Heart left ventricle (tissue), 16 donors: ENCODE results near the gene PARD3. TPM values are rescaled to one million over a fixed set of nuclear protein-coding genes. Genes with fewer than 3 reads are reported as not detected.

Source experiments
- ATAC-seq, 4 donors: fragments of 200-7000 bp; cut with Tn5 transposase; one replicate each; pipeline ENCODE4 v1.9.1; 2020 to 2022; ENCODE audit warnings: moderate library complexity in 4 of 4, mild to moderate bottlenecking in 3 of 4, moderate number of reproducible peaks in 1 of 4
- DNase-seq, 5 donors: peaks; one replicate each; pipeline ENCODE4 v3.0.0-alpha.2; 2020
- H3K27ac ChIP-seq, 12 donors: fragments of 200-600 bp; sonication (generic) in 4 of 12; one replicate each; pipeline versions ENCODE4 v1.5.0 to v1.8.0; 2016 to 2022; ENCODE audit warnings: mild to moderate bottlenecking in 2 of 12
- H3K27me3 ChIP-seq, 9 donors: fragments of 200-600 bp; sonication (generic) in 2 of 9; one replicate each; pipeline versions ENCODE4 v1.5.1 to v1.8.0; 2016 to 2022; ENCODE audit warnings: mild to moderate bottlenecking in 3 of 9
- H3K36me3 ChIP-seq, 9 donors: fragments of 200-600 bp; sonication (generic) in 2 of 9; one replicate each; pipeline versions ENCODE4 v1.5.0 to v1.8.0; 2018 to 2022; ENCODE audit warnings: mild to moderate bottlenecking in 2 of 9
- H3K4me1 ChIP-seq, 12 donors: fragments of 200-600 bp; sonication (generic) in 4 of 12; one replicate each; pipeline versions ENCODE4 v1.5.0 to v1.8.0; 2016 to 2022; ENCODE audit warnings: mild to moderate bottlenecking in 3 of 12
- H3K4me3 ChIP-seq, 12 donors: fragments of 200-600 bp; sonication (generic) in 4 of 12; one replicate each; pipeline versions ENCODE4 v1.5.0 to v1.8.0; 2017 to 2022; ENCODE audit warnings: mild to moderate bottlenecking in 9 of 12, moderate library complexity in 4 of 12
- H3K9me3 ChIP-seq, 12 donors: fragments of 200-600 bp; sonication (generic) in 4 of 12; one replicate each; pipeline versions ENCODE4 v1.5.0 to v1.8.0; 2016 to 2022; ENCODE audit warnings: mild to moderate bottlenecking in 1 of 12
- POLR2A ChIP-seq, 2 donors: fragments of 450-650 bp; IDR thresholded peaks; one replicate each; pipeline ENCODE4 v1.6.1; 2017; ENCODE audit warnings: antibody characterized with exemption in 2 of 2, mild to moderate bottlenecking in 2 of 2, moderate library complexity in 2 of 2
- WGBS, 4 donors: extraction: QIAGEN DNeasy Blood & Tissue Kit in 2 of 4; methylation state at CpG; one replicate each; pipeline versions ENCODE4 v1.1.5 to v1.1.7; 2013 to 2018; 5-methylcytosine and 5-hydroxymethylcytosine counted together
- intact Hi-C, 10 donors: fragments of 100-400 bp; cut with DNase I; formaldehyde crosslinking; loops; one replicate each; pipeline versions ENCODE4 v1.11.1 to v1.14.2; 2022
- polyA plus RNA-seq, 2 donors: library from polyadenylated mRNA; stranded (reverse); fragments of 200-250 nt; gene quantifications; one replicate each; pipeline ENCODE4 v1.2.3, GENCODE V29; 2013
- total RNA-seq, 9 donors: library from RNA; depleted of rRNA in 2 of 9; stranded (reverse); fragments of >200 nt in 2 of 9; fragmentation: NEBNext Ultra II Directional in 3 of 9; extraction: Animal tissue kit (Norgen Biotek cat#: 25700) in 3 of 9; gene quantifications; one replicate each; pipeline versions ENCODE4 v1.1.0 to v1.2.4, GENCODE V29; 2016 to 2023
- TF ChIP-seq, protein P1 (sequence below), 12 donors: fragments of 200-600 bp; sonication (generic) in 4 of 12; IDR thresholded peaks; one replicate each; pipeline versions ENCODE4 v1.5.0 to v1.8.0; 2018 to 2022; ENCODE audit warnings: antibody characterized with exemption in 12 of 12, mild to moderate bottlenecking in 5 of 12
- donor health status: ischemic (EF 13 %, LVEDD 7.1; RV severe dilation, severe dysfunction).
- donor health status: healthy with polysubstance abuse.
- donor health status: DM: no; HTN: yes; CAD: no.
- donor health status: DM: no; HTN: no; CAD: no.
- donor health status: ischemic (EF 25% LVEDD 6.9; RV normal size, moderate dysfunction).
- donor health status: ischemic (EF 25% LVEDD 5.7; RV mildly dilated, moderate dysfunction).
- donor health status: healthy.
- donor health status: DM: yes; HTN: yes; CAD: no.
- donor health status: ischemic (EF 35%, LVEDD 5.7; RV mildly dilated, moderate dysfunction).
- donor health status: nonischemic (EF 11% LVEDD 7.7; RV severe dilation, severe dysfunction).
- donor health status: DM: yes; HTN: yes; CAD: no.
- donor health status: PGD.
- donor health status: ischemic (EF 29% LVEDD 5.4; RV normal size, mild dysfunction).
- donor health status: nonischemic (EF 23%, LVEDD 6.1; RV moderate dilation, normal function).

PARD3 gene
- total and polyA plus RNA-seq, 11 donors = 24.8 to 69.7 (median 33.1) TPM

DNA sequence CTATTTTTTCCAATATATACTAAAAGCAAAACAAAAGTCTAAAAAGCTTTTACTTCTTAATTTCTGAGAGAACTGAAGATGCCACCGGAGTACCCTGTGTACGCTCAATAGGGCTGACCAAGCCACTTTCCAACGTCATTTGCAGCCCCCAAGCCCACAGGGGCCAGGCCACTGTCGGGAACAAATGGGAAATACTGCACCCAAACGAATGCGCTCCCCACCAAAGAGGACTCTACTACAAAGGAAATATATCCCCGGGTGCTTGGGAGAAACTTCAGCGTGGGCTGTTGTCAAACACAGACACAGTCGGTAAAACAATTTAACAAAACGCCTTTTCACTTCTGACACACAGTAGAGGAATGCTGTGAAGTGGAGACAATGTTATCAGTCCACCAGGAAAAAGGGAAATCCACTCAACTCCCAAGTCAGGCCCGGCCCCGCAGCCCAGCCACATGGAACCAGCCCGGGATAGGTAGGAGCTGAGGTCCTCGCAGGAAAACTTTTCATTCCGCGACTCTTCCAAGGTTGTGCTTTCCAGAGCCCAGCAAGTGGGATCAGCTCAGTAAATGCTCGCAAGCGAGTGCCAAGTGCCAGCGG, 1.4 kb downstream of the PARD3 start:
- peak overlapping the region; percentile 67 to 98 (median 84) for H3K4me3 ChIP-seq
- DNase-seq (peak in 3 of 5 donors; percentile 24 to 44 (median 29)), ATAC-seq (peak in 3 of 4 donors; percentile 12 to 36 (median 14))
- H3K4me1 ChIP-seq = peaks cover 0 to 67% (median 28%) of the 10 kb centered on the region in 12 donors
- H3K9me3 ChIP-seq = no peaks in the 10 kb centered on the region
- H3K27me3 ChIP-seq = peaks cover 0 to 37% (median 0%) of the 10 kb centered on the region in 9 donors
- no peaks in the 10 kb centered on the region for H3K36me3 ChIP-seq
- TF ChIP-seq, protein P1, sequence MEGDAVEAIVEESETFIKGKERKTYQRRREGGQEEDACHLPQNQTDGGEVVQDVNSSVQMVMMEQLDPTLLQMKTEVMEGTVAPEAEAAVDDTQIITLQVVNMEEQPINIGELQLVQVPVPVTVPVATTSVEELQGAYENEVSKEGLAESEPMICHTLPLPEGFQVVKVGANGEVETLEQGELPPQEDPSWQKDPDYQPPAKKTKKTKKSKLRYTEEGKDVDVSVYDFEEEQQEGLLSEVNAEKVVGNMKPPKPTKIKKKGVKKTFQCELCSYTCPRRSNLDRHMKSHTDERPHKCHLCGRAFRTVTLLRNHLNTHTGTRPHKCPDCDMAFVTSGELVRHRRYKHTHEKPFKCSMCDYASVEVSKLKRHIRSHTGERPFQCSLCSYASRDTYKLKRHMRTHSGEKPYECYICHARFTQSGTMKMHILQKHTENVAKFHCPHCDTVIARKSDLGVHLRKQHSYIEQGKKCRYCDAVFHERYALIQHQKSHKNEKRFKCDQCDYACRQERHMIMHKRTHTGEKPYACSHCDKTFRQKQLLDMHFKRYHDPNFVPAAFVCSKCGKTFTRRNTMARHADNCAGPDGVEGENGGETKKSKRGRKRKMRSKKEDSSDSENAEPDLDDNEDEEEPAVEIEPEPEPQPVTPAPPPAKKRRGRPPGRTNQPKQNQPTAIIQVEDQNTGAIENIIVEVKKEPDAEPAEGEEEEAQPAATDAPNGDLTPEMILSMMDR (IDR thresholded peaks at IDR 0.05) = peak in 1 of 12 donors; percentile 2
- TF ChIP-seq POLR2A (IDR thresholded peaks at IDR 0.05) = no peak
- H3K27ac ChIP-seq = peak overlapping the region; percentile 78 to 96 (median 82)
- intact Hi-C loops = loop anchor here in 8 of 10 donors (5.0 to 10.0 kb wide), 7 partner anchors 46 to 156 kb away; no protein-coding TSS in a partner anchor
- 10 to 17% (median 14%) methylated on average over 13 to 19 of the region's 19 CpGs for WGBS, 4 donors

DNA sequence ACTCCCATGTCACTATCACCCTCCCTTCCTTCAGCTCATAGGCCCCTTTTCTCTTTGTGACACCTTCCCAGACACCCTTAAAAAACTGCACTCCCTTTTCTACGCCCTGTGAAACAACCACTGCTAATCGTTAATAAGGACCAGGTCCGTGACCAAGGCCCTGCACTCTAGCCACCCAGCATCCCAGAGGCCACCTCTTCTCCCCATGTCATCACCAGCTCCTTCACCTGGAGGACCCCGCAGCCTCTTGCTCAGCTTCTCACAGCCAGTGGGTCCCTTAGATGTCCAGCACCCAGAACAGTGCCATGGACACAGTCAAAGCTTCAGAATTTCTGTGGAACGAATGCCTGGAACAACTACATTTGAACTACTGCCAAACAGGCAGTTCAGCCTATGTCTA, 2.3 kb downstream of the PARD3 start:
- intact Hi-C loops = loop anchor here in 8 of 10 donors (5.0 to 10.0 kb wide), 7 partner anchors 45 to 155 kb away; no protein-coding TSS in a partner anchor
- Histone ChIP-seq H3K4me3 (peak overlapping the region in 5 of 12 donors; percentile 84 to 98 (median 91)), H3K9me3 (no peaks in the 10 kb centered on the region), H3K4me1 (peaks cover 0 to 67% (median 31%) of the 10 kb centered on the region in 12 donors), H3K27ac (peak overlapping the region in 1 of 12 donors; percentile 11), H3K36me3 (no peaks in the 10 kb centered on the region), H3K27me3 (peaks cover 0 to 37% (median 0%) of the 10 kb centered on the region in 9 donors)
- TF ChIP-seq, protein P1 (IDR thresholded peaks at IDR 0.05) = no peak
- no peak for TF ChIP-seq POLR2A (IDR thresholded peaks at IDR 0.05)
- peak in 1 of 4 donors; percentile 15 for ATAC-seq
- WGBS, 4 donors = 66 to 72% (median 69%) methylated on average over 5 of the region's 5 CpGs
- DNase-seq = no peak

DNA sequence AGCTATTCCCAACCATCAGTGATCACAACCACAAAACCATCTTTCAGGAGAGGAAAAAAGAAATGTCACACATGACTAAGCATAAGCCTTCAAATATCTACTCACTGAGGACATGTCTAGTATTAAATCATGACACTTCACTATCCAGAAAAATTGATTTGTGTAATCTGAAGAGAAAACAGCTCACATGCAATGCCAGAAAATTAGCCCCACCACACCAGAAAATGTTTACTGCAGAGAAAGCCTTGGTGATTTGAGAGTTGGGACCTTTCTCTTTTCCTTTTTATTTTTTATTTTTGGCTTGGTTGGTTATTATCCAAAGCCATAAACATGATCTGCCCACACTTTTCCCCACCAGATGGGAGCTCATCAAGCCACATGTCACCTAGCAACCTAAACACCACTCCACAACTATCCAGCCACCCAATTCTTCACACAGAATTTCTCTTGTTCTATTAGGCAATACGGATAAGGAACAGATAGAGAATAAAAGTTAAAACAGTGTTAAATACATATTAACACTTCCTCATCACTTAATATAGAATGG, 3.1 kb downstream of the PARD3 start:
- H3K36me3 ChIP-seq = no peaks in the 10 kb centered on the region
- H3K4me1 ChIP-seq = peaks cover 0 to 67% (median 31%) of the 10 kb centered on the region in 12 donors
- TF ChIP-seq POLR2A (IDR thresholded peaks at IDR 0.05) = no peak
- TF ChIP-seq, protein P1 (IDR thresholded peaks at IDR 0.05) = no peak
- H3K27me3 ChIP-seq = peaks cover 0 to 34% (median 0%) of the 10 kb centered on the region in 9 donors
- 38 to 80% (median 62%) methylated on average over 1 of the region's 1 CpG for WGBS, 4 donors
- no peak for DNase-seq
- no peaks in the 10 kb centered on the region for H3K9me3 ChIP-seq
- intact Hi-C loops = loop anchor here in 8 of 10 donors (5.0 to 10.0 kb wide), 7 partner anchors 45 to 155 kb away; no protein-coding TSS in a partner anchor
- ATAC-seq = no peak
- H3K27ac ChIP-seq = peak overlapping the region in 1 of 12 donors; percentile 11
- H3K4me3 ChIP-seq = no peak overlapping the region
